GM19025 (cell line): Measurements from ENCODE around the gene E2F3.
"Not testable (repeated sequence)": the region's sequence is repeated elsewhere in the genome, so short reads cannot be mapped to it uniquely, and the experiment has no call there.

Source experiments
- ATAC-seq: cut with Tn5 transposase; IDR thresholded peaks from one replicate; pipeline ENCODE4 v1.9.1; 2021; ENCODE audit warnings: mild to moderate bottlenecking, low read depth, moderate library complexity; ENCODE audit not compliant: unreplicated experiment

E2F3 gene

GRCh38 chr6:20463396-20463795 lies 61.7 kb downstream of the E2F3 start:
- peak; percentile 56 for ATAC-seq

- no peak for ATAC-seq
These were observed 62.4 kb downstream of the E2F3 start for GRCh38 chr6:20464041-20464440.

GRCh38 chr6:20464847-20465246 lies 63.2 kb downstream of the E2F3 start:
- ATAC-seq = no peak

GRCh38 chr6:20465616-20466015 lies 63.9 kb downstream of the E2F3 start:
- not testable (repeated sequence) for ATAC-seq

GRCh38 chr6:20467437-20467836 lies 65.8 kb downstream of the E2F3 start:
- ATAC-seq = peak; percentile 56

GRCh38 chr6:20468209-20468608 lies 66.5 kb downstream of the E2F3 start:
- ATAC-seq = no peak

GRCh38 chr6:20472748-20473147 lies 71.1 kb downstream of the E2F3 start:
- no peak for ATAC-seq

- no peak for ATAC-seq
These were observed 71.8 kb downstream of the E2F3 start for GRCh38 chr6:20473518-20473917.

GRCh38 chr6:20474874-20475542 lies 73.3 kb downstream of the E2F3 start:
- no peak for ATAC-seq

GRCh38 chr6:20476501-20477043 lies 74.9 kb downstream of the E2F3 start:
- no peak for ATAC-seq

GRCh38 chr6:20477485-20477884 lies 75.8 kb downstream of the E2F3 start:
- no peak for ATAC-seq

GRCh38 chr6:20479060-20479459 lies 77.4 kb downstream of the E2F3 start:
- ATAC-seq = no peak

GRCh38 chr6:20479526-20479925 lies 77.8 kb downstream of the E2F3 start:
- ATAC-seq = no peak

- no peak for ATAC-seq
These were observed 79.6 kb downstream of the E2F3 start for GRCh38 chr6:20481281-20481680.

- ATAC-seq = no peak
These were observed 82.3 kb downstream of the E2F3 start for GRCh38 chr6:20483887-20484497.

- no peak for ATAC-seq
These were observed 85.0 kb downstream of the E2F3 start for GRCh38 chr6:20486641-20487040.

- no peak for ATAC-seq
These were observed 86.1 kb downstream of the E2F3 start for GRCh38 chr6:20487669-20488375.

GRCh38 chr6:20490591-20490990 lies 88.9 kb downstream of the E2F3 start:
- ATAC-seq = no peak

- no peak for ATAC-seq
These were observed 90.4 kb downstream of the E2F3 start for GRCh38 chr6:20492099-20492498.

- no peak for ATAC-seq
These were observed 95.7 kb downstream of the E2F3 start for GRCh38 chr6:20497216-20498040.

- no peak for ATAC-seq
These were observed 96.3 kb downstream of the E2F3 start for GRCh38 chr6:20498041-20498385.
